Spleen (tissue), 7 donors: ENCODE results near the gene PDE6D.

ENCODE experiments used
- CTCF ChIP-seq, 11 experiments: fragments of 200-600 bp in 7 of 11; fragments of 450-650 bp in 4 of 11; sonication (generic) in 4 of 11; IDR thresholded peaks in 8 of 11; conservative IDR thresholded peaks in 3 of 11; 1 replicate in 7 of 11; 2 replicates in 4 of 11; pipeline versions ENCODE4 v1.4.0 to v1.8.0; 2016 to 2021; ENCODE audit warnings: antibody characterized with exemption in 11 of 11, inconsistent platforms in 4 of 11, mild to moderate bottlenecking in 1 of 11
- POLR2A ChIP-seq, 3 donors: fragments of 450-650 bp; IDR thresholded peaks; one replicate each; pipeline ENCODE4 v1.5.1; 2017; ENCODE audit warnings: antibody characterized with exemption in 3 of 3, mild to moderate bottlenecking in 1 of 3
- POLR2AphosphoS5 ChIP-seq, 3 donors: sonication (generic); formaldehyde crosslinking; IDR thresholded peaks; one replicate each; pipeline ENCODE4 v1.5.1; 2017; ENCODE audit warnings: antibody characterized with exemption in 3 of 3
- donor health status: DM: no; HTN: no; CAD: no; lungs with moderate emphysema.
- donor health status: DM: no; HTN: no; CAD: no.
- donor health status: DM: no; HTN: no; CAD: no.

- TF ChIP-seq POLR2A (IDR thresholded peaks at IDR 0.05) (no peak), CTCF (IDR thresholded peaks at IDR 0.05 in 8 of 11, conservative IDR thresholded peaks at IDR 0.05 in 3 of 11) (no peak), POLR2AphosphoS5 (IDR thresholded peaks at IDR 0.05) (no peak)
Measured at GRCh38 chr2:231794383-231794782, 13.3 kb upstream of the PDE6D start.
